AG09309 (cell line): Measurements from ENCODE around the gene PTGES3.
"Not testable (repeated sequence)": the region's sequence is repeated elsewhere in the genome, so short reads cannot be mapped to it uniquely, and the experiment has no call there.

Source experiments
- DNase-seq: peaks from one replicate; pipeline ENCODE4 v3.0.0-alpha.2; 2010; ENCODE audit warnings: low read depth
- H3K4me3 ChIP-seq: 2 replicates; pipeline ENCODE4 v1.5.1; 2011; ENCODE audit warnings: mild to moderate bottlenecking, low read depth, low read length, moderate library complexity; ENCODE audit not compliant: control insufficient read depth
- CTCF ChIP-seq: IDR thresholded peaks from 2 replicates; pipeline ENCODE4 v1.5.1; 2011; ENCODE audit warnings: mild to moderate bottlenecking, low read depth, low read length, inconsistent platforms; ENCODE audit not compliant: insufficient read depth, control insufficient read depth; ENCODE audit errors: missing control alignments

PTGES3 gene

DNA sequence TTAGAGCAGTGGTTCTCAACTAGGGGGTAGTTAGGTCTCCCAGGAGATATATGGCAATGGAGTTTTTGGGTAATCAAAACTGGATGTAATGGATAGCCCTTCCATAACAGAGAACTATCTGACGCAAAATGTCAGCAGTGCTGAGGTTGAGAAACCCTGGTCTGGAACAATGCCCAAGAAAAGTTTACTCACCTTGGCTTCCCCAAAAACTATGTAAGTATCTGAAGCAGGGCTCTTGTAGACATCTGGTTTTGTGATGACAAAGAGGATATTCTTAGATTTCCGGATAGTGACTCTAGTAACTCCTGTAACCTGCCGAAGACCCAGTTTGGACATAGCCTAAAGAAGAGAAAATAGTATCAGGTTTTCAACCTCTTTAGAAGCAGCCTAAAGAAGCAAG is 25.3 kb upstream of the PTGES3 start:
- DNase-seq: no peak
- no peak for TF ChIP-seq CTCF
- no peak overlapping the region for H3K4me3 ChIP-seq

DNA sequence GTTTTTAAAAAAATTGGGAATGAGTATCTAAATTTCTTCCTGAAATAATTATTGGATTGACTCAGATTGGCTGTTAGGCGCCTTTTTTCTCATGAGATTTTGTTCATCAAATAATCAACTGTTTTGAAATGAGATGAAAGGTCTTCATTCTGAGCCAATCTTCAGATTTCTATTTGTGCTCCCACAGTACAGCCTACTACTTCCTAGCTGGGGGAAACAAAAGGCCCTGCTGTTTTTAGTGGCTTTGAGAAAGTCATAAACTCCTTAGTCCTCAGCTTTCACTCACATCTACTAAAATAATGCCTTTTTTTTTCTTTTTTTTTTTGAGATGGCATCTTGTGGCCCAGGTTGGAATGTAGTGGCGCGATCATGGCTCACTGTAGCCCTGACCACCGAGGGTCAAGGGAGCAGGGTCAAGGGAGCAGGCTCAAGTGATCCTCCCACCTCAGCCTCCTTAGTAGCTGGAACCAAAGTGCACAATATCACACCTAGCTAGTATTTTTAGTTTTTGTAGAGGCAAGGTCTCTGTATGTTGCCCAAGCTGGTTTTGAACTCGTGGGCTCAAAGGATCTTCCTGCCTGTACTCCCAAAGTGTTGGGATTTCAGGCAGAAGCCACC is 21.8 kb upstream of the PTGES3 start:
- H3K4me3 ChIP-seq: no peak overlapping the region
- no peak for TF ChIP-seq CTCF
- DNase-seq: no peak

DNA sequence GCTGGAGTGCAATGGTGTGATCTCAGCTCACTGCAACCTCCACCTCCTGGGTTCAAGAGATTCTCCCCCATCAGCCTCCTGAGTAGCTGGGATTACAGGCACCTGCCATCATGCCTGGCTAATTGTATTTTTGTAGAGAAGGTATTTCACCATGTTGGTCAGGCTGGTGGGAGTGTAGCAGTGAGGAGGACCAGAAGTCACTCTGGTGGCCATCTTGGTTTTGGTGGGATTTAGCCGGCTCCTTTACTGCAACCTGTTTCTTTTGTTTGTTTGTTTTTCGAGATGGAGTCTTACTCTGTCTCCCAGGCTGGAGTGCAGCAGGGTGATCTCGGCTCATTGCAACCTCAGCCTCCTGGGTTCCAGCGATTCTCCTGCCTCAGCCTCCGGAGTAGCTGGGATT is 16.4 kb upstream of the PTGES3 start:
- not testable (repeated sequence) for H3K4me3 ChIP-seq, DNase-seq

- no peak for TF ChIP-seq CTCF
- DNase-seq: no peak
These were observed 11.1 kb upstream of the PTGES3 start for GRCh38 chr12:56699020-56699661.

DNA sequence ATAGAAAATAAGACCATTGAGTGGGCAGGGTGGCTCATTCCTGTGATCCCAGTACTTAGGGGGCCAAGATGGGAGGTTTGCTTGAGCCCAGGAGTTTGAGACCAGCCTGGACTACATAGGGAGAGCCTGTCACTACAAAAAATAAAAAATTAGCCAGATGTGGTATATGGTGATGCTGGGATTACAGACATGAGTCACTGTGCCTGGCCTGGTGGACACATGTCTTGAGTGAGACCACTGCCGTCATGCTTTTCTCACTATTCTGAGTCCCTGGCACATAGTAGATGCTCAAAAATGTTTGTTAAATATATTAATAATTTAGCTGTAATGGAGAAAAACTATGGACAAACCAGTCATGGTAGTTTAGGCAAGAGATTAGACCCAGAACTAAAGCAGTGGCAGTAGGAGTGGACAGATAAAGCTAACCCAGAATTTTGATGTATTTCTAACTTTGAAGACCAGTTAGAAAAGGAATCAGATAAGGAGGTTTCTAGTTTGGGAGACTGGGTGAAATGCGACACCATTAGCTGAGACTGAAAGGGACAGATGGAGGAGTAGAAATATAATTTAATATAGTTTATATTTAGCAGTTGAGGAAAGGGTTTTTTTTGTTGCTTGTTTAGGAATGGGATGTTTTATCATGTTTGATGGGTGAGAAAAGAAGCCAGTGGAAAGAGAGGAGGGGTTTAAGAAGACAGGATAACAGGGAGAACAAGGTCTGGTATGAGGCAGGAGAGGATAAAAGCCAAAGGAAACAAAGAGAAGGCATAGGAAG is 7.4 kb upstream of the PTGES3 start:
- no peak for DNase-seq
- no peak overlapping the region for H3K4me3 ChIP-seq
- no peak for TF ChIP-seq CTCF

More at GRCh38 chr12:56699020-56699661, 11.1 kb upstream of the PTGES3 start:
- H3K4me3 ChIP-seq: no peak overlapping the region

GRCh38 chr12:56694161-56694560 is 6.1 kb upstream of the PTGES3 start:
- H3K4me3 ChIP-seq: no peak overlapping the region
- no peak for TF ChIP-seq CTCF
- DNase-seq: no peak

DNA sequence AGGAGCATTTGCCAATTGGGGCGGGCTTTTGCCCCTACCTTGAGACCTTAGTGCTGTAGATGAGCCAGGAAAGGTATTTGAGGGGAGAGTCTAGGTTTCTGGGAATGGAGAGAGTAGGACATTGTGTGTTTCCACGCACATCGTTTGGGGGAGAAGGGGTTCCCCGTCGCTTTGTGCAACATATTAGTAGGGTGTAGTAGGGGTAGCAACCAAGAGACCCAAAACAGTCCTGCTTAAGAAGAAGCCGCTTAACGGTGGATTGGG is 694 bp upstream of the PTGES3 start:
- no peak for TF ChIP-seq CTCF
- DNase-seq: no peak
- H3K4me3 ChIP-seq: peak overlapping the region; percentile 92
